Measurements from ENCODE around the gene RNF212B.
A peak's percentile ranks its signal among the peaks of the same experiment; 100 is the strongest.

RNF212B gene

GRCh38 chr14:23307687-23308644 lies 70.2 kb downstream of the RNF212B start:
- H3K9me3 ChIP-seq (ENCODE audit: insufficient read depth, low read depth, low read length) = no peaks in the 10 kb centered on the region
- WGBS = 91% methylated on average over 22 of the region's 22 CpGs
- peaks cover 18% of the 10 kb centered on the region for H3K27me3 ChIP-seq (ENCODE audit: insufficient read depth, low read length)
- peaks cover 27% of the 10 kb centered on the region for H3K36me3 ChIP-seq (ENCODE audit: insufficient read depth, low read length)
- H3K9ac ChIP-seq (ENCODE audit: low read depth, low read length) = no peak overlapping the region
- no peak overlapping the region for H3K27ac ChIP-seq (ENCODE audit: low read depth, low read length)
- peaks cover 6% of the 10 kb centered on the region; the same call in 1 of the 2 replicates for H3K4me1 ChIP-seq (ENCODE audit: insufficient read depth, low read length)
- peak overlapping the region; percentile 84 for H3K4me3 ChIP-seq (ENCODE audit: low read length)

GRCh38 chr14:23308721-23309445 lies 71.1 kb downstream of the RNF212B start:
- peaks cover 6% of the 10 kb centered on the region; the same call in 1 of the 2 replicates for H3K4me1 ChIP-seq (ENCODE audit: insufficient read depth, low read length)
- H3K36me3 ChIP-seq (ENCODE audit: insufficient read depth, low read length) = peaks cover 27% of the 10 kb centered on the region
- H3K9me3 ChIP-seq (ENCODE audit: insufficient read depth, low read depth, low read length) = no peaks in the 10 kb centered on the region
- H3K27me3 ChIP-seq (ENCODE audit: insufficient read depth, low read length) = peaks cover 10% of the 10 kb centered on the region
- no peak overlapping the region for H3K27ac ChIP-seq (ENCODE audit: low read depth, low read length)
- H3K9ac ChIP-seq (ENCODE audit: low read depth, low read length) = no peak overlapping the region
- WGBS = 95% methylated on average over 17 of the region's 17 CpGs
- H3K4me3 ChIP-seq (ENCODE audit: low read length) = no peak overlapping the region

- peaks cover 6% of the 10 kb centered on the region; the same call in 1 of the 2 replicates for H3K4me1 ChIP-seq (ENCODE audit: insufficient read depth, low read length)
- H3K9me3 ChIP-seq (ENCODE audit: insufficient read depth, low read depth, low read length) = no peaks in the 10 kb centered on the region
- no peak overlapping the region for H3K27ac ChIP-seq (ENCODE audit: low read depth, low read length)
- 88% methylated on average over 1 of the region's 1 CpG for WGBS
- H3K4me3 ChIP-seq (ENCODE audit: low read length) = no peak overlapping the region
- no peaks in the 10 kb centered on the region for H3K27me3 ChIP-seq (ENCODE audit: insufficient read depth, low read length)
- H3K36me3 ChIP-seq (ENCODE audit: insufficient read depth, low read length) = peaks cover 31% of the 10 kb centered on the region
- no peak overlapping the region for H3K9ac ChIP-seq (ENCODE audit: low read depth, low read length)
Observed at GRCh38 chr14:23310546-23310945, 72.8 kb downstream of the RNF212B start.

- Histone ChIP-seq H3K4me1 (ENCODE audit: insufficient read depth, low read length) (peaks cover 10% of the 10 kb centered on the region; the same call in 1 of the 2 replicates), H3K36me3 (ENCODE audit: insufficient read depth, low read length) (peaks cover 9% of the 10 kb centered on the region; the same call in 1 of the 2 replicates), H3K9ac (ENCODE audit: low read depth, low read length) (no peak overlapping the region), H3K9me3 (ENCODE audit: insufficient read depth, low read depth, low read length) (no peaks in the 10 kb centered on the region), H3K4me3 (ENCODE audit: low read length) (no peak overlapping the region), H3K27me3 (ENCODE audit: insufficient read depth, low read length) (no peaks in the 10 kb centered on the region), H3K27ac (ENCODE audit: low read depth, low read length) (no peak overlapping the region)
- WGBS = 98% methylated on average over 4 of the region's 5 CpGs
Observed at GRCh38 chr14:23316300-23316699, 78.6 kb downstream of the RNF212B start.

- WGBS = 96% methylated on average over 17 of the region's 17 CpGs
- Histone ChIP-seq H3K36me3 (ENCODE audit: insufficient read depth, low read length) (peaks cover 29% of the 10 kb centered on the region), H3K9me3 (ENCODE audit: insufficient read depth, low read depth, low read length) (no peaks in the 10 kb centered on the region), H3K27ac (ENCODE audit: low read depth, low read length) (peak overlapping the region; percentile 93), H3K27me3 (ENCODE audit: insufficient read depth, low read length) (no peaks in the 10 kb centered on the region), H3K4me3 (ENCODE audit: low read length) (peak overlapping the region; percentile 56), H3K9ac (ENCODE audit: low read depth, low read length) (peak overlapping the region; percentile 74), H3K4me1 (ENCODE audit: insufficient read depth, low read length) (peaks cover 10% of the 10 kb centered on the region)
Observed at GRCh38 chr14:23319746-23320583, 82.2 kb downstream of the RNF212B start.

GRCh38 chr14:23320584-23321571 lies 83.1 kb downstream of the RNF212B start, which contains the start of gene PABPN1:
Gene PABPN1 (plus strand): TSS chr14:23321457. CDS start chr14:23321470, 13 bp downstream.
- WGBS = 5% methylated on average over 63 of the region's 63 CpGs
- Histone ChIP-seq H3K9ac (ENCODE audit: low read depth, low read length) (peak within 1 kb of the TSS; percentile 98), H3K27ac (ENCODE audit: low read depth, low read length) (peak within 1 kb of the TSS; percentile 97), H3K9me3 (ENCODE audit: insufficient read depth, low read depth, low read length) (no peaks in the 10 kb centered on the region), H3K4me3 (ENCODE audit: low read length) (peak within 1 kb of the TSS; percentile 99), H3K36me3 (ENCODE audit: insufficient read depth, low read length) (peaks cover 34% of the 10 kb centered on the region), H3K27me3 (ENCODE audit: insufficient read depth, low read length) (no peaks in the 10 kb centered on the region), H3K4me1 (ENCODE audit: insufficient read depth, low read length) (peaks cover 10% of the 10 kb centered on the region)

- H3K27me3 ChIP-seq (ENCODE audit: insufficient read depth, low read length) = no peaks in the 10 kb centered on the region
- WGBS = under 1% methylated on average over 63 of the region's 64 CpGs
- H3K9me3 ChIP-seq (ENCODE audit: insufficient read depth, low read depth, low read length) = no peaks in the 10 kb centered on the region
- peaks cover 10% of the 10 kb centered on the region for H3K4me1 ChIP-seq (ENCODE audit: insufficient read depth, low read length)
- peaks cover 38% of the 10 kb centered on the region for H3K36me3 ChIP-seq (ENCODE audit: insufficient read depth, low read length)
- H3K27ac ChIP-seq (ENCODE audit: low read depth, low read length) = peak overlapping the region; percentile 97
- peak overlapping the region; percentile 99 for H3K4me3 ChIP-seq (ENCODE audit: low read length)
- H3K9ac ChIP-seq (ENCODE audit: low read depth, low read length) = peak overlapping the region; percentile 98
Observed at GRCh38 chr14:23321572-23322547, 84.1 kb downstream of the RNF212B start.
